CD4-positive, alpha-beta T cell (primary cell): ENCODE data around the gene MAPKAPK3. TPM values are rescaled to one million over a fixed set of nuclear protein-coding genes. Genes with fewer than 3 reads are reported as not detected.

Experiments
- ATAC-seq: fragments of 200-7000 bp; cut with Tn5 transposase; one replicate; pipeline ENCODE4 v1.10.0; 2022; ENCODE audit warnings: mild to moderate bottlenecking; ENCODE audit not compliant: poor library complexity
- CTCF ChIA-PET: fragments of 350-600 bp; sonication (Branson Sonifier 250); formaldehyde crosslinking; loops from one replicate; lab custom pipeline; 2021; ENCODE audit warnings: antibody characterized with exemption, inconsistent platforms; lab: Charles Lee
- POLR2A ChIA-PET: fragments of 350-600 bp; sonication (Branson Sonifier 250); formaldehyde crosslinking; loops from one replicate; lab custom pipeline; 2021; ENCODE audit warnings: antibody characterized with exemption, inconsistent platforms; lab: Charles Lee
- DNase-seq, 14 experiments: peaks; one replicate each; pipeline ENCODE4 v3.0.0-alpha.2; 2013 to 2020; ENCODE audit warnings: mixed read lengths in 2 of 14
- H3K27ac ChIP-seq, 2 donors: one replicate each; pipeline versions ENCODE4 v1.5.1 to v1.7.0; 2013; ENCODE audit warnings: low read length in 2 of 2, low read depth in 1 of 2, mild to moderate bottlenecking in 1 of 2
- H3K27me3 ChIP-seq, 2 experiments: 1 replicate in 1 of 2; 2 replicates in 1 of 2; pipeline versions ENCODE4 v1.6.1 to v1.7.0; 2013; ENCODE audit warnings: low read length in 2 of 2, control low read depth in 1 of 2, mild to moderate bottlenecking in 1 of 2, moderate library complexity in 1 of 2; ENCODE audit not compliant: insufficient read depth in 2 of 2, control insufficient read depth in 1 of 2
- H3K36me3 ChIP-seq: one replicate; pipeline ENCODE4 v1.6.1; 2013; ENCODE audit warnings: low read length, control low read depth; ENCODE audit not compliant: insufficient read depth
- H3K4me1 ChIP-seq: one replicate; pipeline ENCODE4 v1.6.1; 2013; ENCODE audit warnings: low read length, control low read depth; ENCODE audit not compliant: insufficient read depth
- H3K4me3 ChIP-seq: one replicate; pipeline ENCODE4 v1.5.1; 2013; ENCODE audit warnings: mild to moderate bottlenecking, low read length, moderate library complexity
- H3K9me3 ChIP-seq, 2 experiments: 1 replicate in 1 of 2; 2 replicates in 1 of 2; pipeline versions ENCODE4 v1.6.1 to v1.7.0; 2013; ENCODE audit warnings: low read length in 2 of 2, mild to moderate bottlenecking in 2 of 2, control low read depth in 1 of 2, moderate library complexity in 1 of 2; ENCODE audit not compliant: control insufficient read depth in 1 of 2, insufficient read depth in 1 of 2
- H3K27ac Mint-ChIP-seq: one replicate; pipeline ENCODE4 v1.8.0; 2020; ENCODE audit warnings: mixed read lengths
- H3K27me3 Mint-ChIP-seq: one replicate; pipeline ENCODE4 v1.8.0; 2021; ENCODE audit warnings: mixed read lengths
- H3K36me3 Mint-ChIP-seq: one replicate; pipeline ENCODE4 v1.8.0; 2021; ENCODE audit warnings: low read depth, mixed read lengths
- H3K4me1 Mint-ChIP-seq: one replicate; pipeline ENCODE4 v1.8.0; 2021; ENCODE audit warnings: low read depth, mixed read lengths
- H3K4me3 Mint-ChIP-seq: one replicate; pipeline ENCODE4 v1.8.0; 2020; ENCODE audit warnings: mild to moderate bottlenecking, mixed read lengths
- H3K9me3 Mint-ChIP-seq: one replicate; pipeline ENCODE4 v1.8.0; 2020; ENCODE audit warnings: mixed read lengths
- intact Hi-C, 2 experiments: fragments of 100-400 bp; cut with DNase I in 1 of 2; cut with micrococcal nuclease in 1 of 2; formaldehyde crosslinking; loops; one replicate each; pipeline versions ENCODE4 v1.15.1 to v1.9.0; 2023 to 2025; cut with DNase I, micrococcal nuclease
- total RNA-seq, 174 experiments: library from RNA in 2 of 174; stranded (reverse) in 2 of 174; gene quantifications; one replicate each; pipeline ENCODE4 v1.2.3 and lab custom pipeline; 2021 to 2026
- TF ChIP-seq, protein P1 (sequence below): fragments of 200-600 bp; IDR thresholded peaks from one replicate; pipeline ENCODE4 v1.8.0; 2022; ENCODE audit warnings: antibody characterized with exemption, mild to moderate bottlenecking

The MAPKAPK3 gene
- total RNA-seq, 2 experiments from 2014 or later: 16.4 to 16.6 TPM

DNA sequence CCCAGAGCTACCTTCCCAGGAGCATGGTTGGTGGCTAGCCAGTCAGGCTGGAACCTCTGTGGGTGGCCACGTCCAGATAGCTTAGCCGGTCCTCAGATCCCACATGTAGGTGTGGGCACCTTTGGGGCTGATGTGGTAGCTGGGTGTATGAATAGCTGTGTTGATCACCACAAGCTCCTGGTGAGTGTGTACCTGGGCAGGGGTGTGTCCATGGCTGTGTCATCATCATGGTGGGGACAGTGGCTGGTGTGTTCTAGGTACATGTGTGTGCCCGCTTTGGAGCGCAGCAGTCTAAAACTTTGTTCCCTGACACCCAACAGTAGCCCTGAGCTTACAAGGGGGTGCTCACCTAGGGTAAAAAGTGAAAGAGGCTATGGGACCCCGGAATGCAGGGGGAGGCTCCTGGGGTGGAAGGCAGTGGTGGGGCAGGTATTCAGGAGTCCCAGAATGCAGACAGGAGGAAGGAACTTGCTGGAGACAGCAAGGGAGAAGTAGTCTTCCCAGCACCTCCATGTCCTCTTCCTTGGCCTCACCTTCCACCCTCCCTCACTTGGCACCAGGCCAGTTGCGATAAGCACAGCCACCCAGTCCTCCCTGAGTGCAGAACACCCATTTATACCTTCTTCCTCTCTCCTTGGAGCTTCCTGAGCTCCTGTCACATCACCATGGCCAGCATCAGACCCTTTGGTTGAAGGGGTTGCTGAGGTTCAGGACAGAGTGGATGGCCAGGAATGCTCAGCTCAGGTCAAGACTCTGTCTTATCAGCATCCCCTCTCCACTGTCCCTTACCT is 6.6 kb upstream of the MAPKAPK3 start:
- Histone ChIP-seq H3K9me3 (no peaks in the 10 kb centered on the region), H3K27me3 (no peaks in the 10 kb centered on the region), H3K36me3 (peaks cover 56% of the 10 kb centered on the region), H3K27ac (peak overlapping the region; percentile 48 to 89), H3K4me3 (peak overlapping the region; percentile 87), H3K4me1 (peaks cover 88% of the 10 kb centered on the region)
- Mint-ChIP-seq H3K27ac (peak overlapping the region; percentile 93), H3K27me3 (no peaks in the 10 kb centered on the region), H3K4me3 (peak overlapping the region; percentile 96), H3K36me3 (peaks cover 56% of the 10 kb centered on the region), H3K9me3 (no peaks in the 10 kb centered on the region), H3K4me1 (peaks cover 79% of the 10 kb centered on the region)
- peak in 4 of 14 experiments; percentile 25 to 57 (median 56) for DNase-seq
- intact Hi-C loops: loop anchor here (2.0 to 10.0 kb wide), 4 partner anchors 18 to 414 kb away; partner anchors contain the start of gene ZMYND10 (in 2 of the 2)
- ATAC-seq: no peak
- TF ChIP-seq, protein P1, sequence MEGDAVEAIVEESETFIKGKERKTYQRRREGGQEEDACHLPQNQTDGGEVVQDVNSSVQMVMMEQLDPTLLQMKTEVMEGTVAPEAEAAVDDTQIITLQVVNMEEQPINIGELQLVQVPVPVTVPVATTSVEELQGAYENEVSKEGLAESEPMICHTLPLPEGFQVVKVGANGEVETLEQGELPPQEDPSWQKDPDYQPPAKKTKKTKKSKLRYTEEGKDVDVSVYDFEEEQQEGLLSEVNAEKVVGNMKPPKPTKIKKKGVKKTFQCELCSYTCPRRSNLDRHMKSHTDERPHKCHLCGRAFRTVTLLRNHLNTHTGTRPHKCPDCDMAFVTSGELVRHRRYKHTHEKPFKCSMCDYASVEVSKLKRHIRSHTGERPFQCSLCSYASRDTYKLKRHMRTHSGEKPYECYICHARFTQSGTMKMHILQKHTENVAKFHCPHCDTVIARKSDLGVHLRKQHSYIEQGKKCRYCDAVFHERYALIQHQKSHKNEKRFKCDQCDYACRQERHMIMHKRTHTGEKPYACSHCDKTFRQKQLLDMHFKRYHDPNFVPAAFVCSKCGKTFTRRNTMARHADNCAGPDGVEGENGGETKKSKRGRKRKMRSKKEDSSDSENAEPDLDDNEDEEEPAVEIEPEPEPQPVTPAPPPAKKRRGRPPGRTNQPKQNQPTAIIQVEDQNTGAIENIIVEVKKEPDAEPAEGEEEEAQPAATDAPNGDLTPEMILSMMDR: no peak
- ChIA-PET CTCF (interaction anchor here (0.5 to 9.7 kb wide), 8 partner anchors 9 to 430 kb away, joined by 3 to 234 read pairs (median 4); partner anchors contain the start of genes C3orf18 and HEMK1), POLR2A (interaction anchor here (0.9 to 20.8 kb wide), 9 partner anchors 10 to 775 kb away, joined by 3 to 446 read pairs (median 4); partner anchors contain the start of genes C3orf18, CYB561D2, HEMK1 and MANF)

DNA sequence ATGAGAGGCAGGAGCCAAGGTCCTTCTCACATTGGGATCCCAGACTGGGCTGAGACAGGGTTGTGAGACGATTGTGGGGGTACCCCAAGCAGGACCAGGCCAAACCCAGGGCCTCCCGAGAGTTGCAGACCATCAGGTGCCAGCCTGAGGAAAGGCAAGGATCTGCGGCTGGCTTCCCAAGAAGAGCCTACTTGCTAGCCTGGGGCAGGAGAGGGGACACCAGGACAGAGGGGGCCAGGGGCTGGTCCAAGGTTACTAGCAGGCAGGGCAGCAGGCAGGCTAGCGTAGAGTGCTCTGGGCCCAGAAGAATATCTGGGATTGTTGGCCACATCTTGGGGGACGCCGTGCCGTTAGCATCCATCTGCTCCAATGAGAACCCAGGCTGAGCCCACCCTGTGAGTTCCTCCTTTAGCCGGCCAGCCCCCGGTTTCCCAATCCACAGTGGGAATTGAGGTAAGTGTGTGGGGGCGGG is 5.9 kb upstream of the MAPKAPK3 start:
- Histone ChIP-seq H3K27ac (peak overlapping the region; percentile 48 to 89), H3K4me1 (peaks cover 88% of the 10 kb centered on the region), H3K36me3 (peaks cover 49% of the 10 kb centered on the region), H3K4me3 (peak overlapping the region; percentile 87), H3K9me3 (no peaks in the 10 kb centered on the region), H3K27me3 (no peaks in the 10 kb centered on the region)
- POLR2A ChIA-PET: interaction anchor here (0.7 to 20.8 kb wide), 8 partner anchors 9 to 889 kb away, joined by 3 to 446 read pairs (median 4); partner anchors contain the start of genes C3orf18, DCAF1 and HEMK1
- Mint-ChIP-seq H3K27ac (peak overlapping the region; percentile 93), H3K9me3 (no peaks in the 10 kb centered on the region), H3K27me3 (no peaks in the 10 kb centered on the region), H3K4me3 (peak overlapping the region; percentile 96), H3K4me1 (peaks cover 77% of the 10 kb centered on the region), H3K36me3 (peaks cover 51% of the 10 kb centered on the region)
- ATAC-seq (no peak), DNase-seq (no peak)
- CTCF ChIA-PET: interaction anchor here (0.9 to 9.7 kb wide), 10 partner anchors 9 to 41 kb away, joined by 3 to 234 read pairs (median 5); partner anchors contain the start of genes C3orf18 and HEMK1
- intact Hi-C loops: loop anchor here (2.0 to 10.0 kb wide), 4 partner anchors 18 to 414 kb away; partner anchors contain the start of gene ZMYND10 (in 2 of the 2)
- TF ChIP-seq, protein P1: no peak

DNA sequence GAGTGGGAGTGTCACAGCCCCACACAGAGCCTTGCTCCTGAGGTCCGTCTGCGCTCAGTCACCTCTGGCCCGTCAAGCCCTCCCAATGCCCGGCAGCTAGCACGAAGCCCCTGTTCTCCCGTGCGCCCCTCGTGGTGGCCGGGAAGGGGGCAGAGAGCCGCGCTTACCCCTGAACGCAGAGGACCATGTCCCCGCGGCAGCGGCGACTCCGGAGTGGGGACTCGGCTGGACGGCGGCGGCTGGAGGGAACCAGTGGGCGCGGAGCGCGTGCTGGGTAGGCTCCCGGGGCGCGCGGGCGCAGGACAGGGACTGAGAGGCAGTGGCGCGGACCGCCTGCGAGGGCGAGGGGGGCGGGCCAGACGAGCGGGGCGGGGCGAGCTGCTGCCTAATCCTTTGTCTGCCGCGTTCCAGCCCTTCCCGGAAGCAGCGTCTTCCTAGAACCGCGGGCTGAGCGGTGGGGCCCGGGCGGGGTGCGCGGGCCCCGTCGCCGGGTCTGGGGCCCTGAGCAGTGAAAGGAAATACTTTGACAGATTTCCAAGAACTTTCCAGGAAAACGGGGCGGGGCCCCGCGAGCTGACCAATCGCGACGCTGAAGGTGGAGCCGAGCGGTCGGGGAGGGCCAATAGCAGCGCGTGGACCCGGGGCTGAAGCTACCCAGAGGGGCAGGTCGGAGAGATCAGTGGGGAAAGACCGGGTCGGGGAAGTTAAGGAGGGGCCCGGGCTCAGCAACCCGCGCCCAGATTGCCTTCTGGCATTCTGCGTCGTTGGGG is 5.3 kb upstream of the MAPKAPK3 start, which contains the start of gene CISH:
TSS of gene CISH (minus strand) at position 311 of the 770 bp plus-strand sequence. CDS start at position 187, 124 bp downstream.
- no peaks in the 10 kb centered on the region for H3K27me3 Mint-ChIP-seq
- intact Hi-C loops: loop anchor here (1.0 to 10.0 kb wide), 7 partner anchors 19 to 413 kb away; partner anchors contain the start of gene ZMYND10 (in 2 of the 2)
- peaks cover 47% of the 10 kb centered on the region for H3K36me3 Mint-ChIP-seq
- H3K4me3 Mint-ChIP-seq: peak within 1 kb of the TSS; percentile 96
- no peaks in the 10 kb centered on the region for H3K9me3 Mint-ChIP-seq
- no peaks in the 10 kb centered on the region for H3K27me3 ChIP-seq
- H3K4me3 ChIP-seq: peak within 1 kb of the TSS; percentile 87
- TF ChIP-seq, protein P1: peak; percentile 34
- peak within 1 kb of the TSS; percentile 79 to 89 for H3K27ac ChIP-seq
- H3K27ac Mint-ChIP-seq: peak within 1 kb of the TSS; percentile 93
- peaks cover 43% of the 10 kb centered on the region for H3K36me3 ChIP-seq
- peak; percentile 83 to 97 (median 90) for DNase-seq
- peaks cover 88% of the 10 kb centered on the region for H3K4me1 ChIP-seq
- H3K9me3 ChIP-seq: no peaks in the 10 kb centered on the region
- POLR2A ChIA-PET: interaction anchor here (0.6 to 20.8 kb wide), 11 partner anchors 8 to 889 kb away, joined by 3 to 446 read pairs (median 4); partner anchors contain the start of genes C3orf18, DCAF1, HEMK1 and MANF
- peak; percentile 68 for ATAC-seq
- peaks cover 77% of the 10 kb centered on the region for H3K4me1 Mint-ChIP-seq
- CTCF ChIA-PET: interaction anchor here (0.9 to 9.7 kb wide), 8 partner anchors 9 to 41 kb away, joined by 3 to 234 read pairs (median 4); partner anchors contain the start of genes C3orf18 and HEMK1
